LNCAP (cell line): ENCODE measurements around the gene ZDHHC11.

Source experiments
- CTCF ChIP-seq: fragments of 450-650 bp; IDR thresholded peaks from 2 replicates; pipeline ENCODE4 v1.5.1; 2017; ENCODE audit warnings: mild to moderate bottlenecking

Gene ZDHHC11

GRCh38 chr5:757931-758697, 92.7 kb downstream of the ZDHHC11 start:
- TF ChIP-seq CTCF, result no peak

GRCh38 chr5:757346-757930, 93.3 kb downstream of the ZDHHC11 start:
- TF ChIP-seq CTCF, result no peak

- TF ChIP-seq CTCF, result no peak
Measured at GRCh38 chr5:756865-757345, 93.9 kb downstream of the ZDHHC11 start.

GRCh38 chr5:756171-756570, 94.6 kb downstream of the ZDHHC11 start:
- TF ChIP-seq CTCF, result no peak

- TF ChIP-seq CTCF, result no peak
Measured at GRCh38 chr5:751496-751895, 99.3 kb downstream of the ZDHHC11 start.

- TF ChIP-seq CTCF, result no peak
Measured at GRCh38 chr5:749101-749670, 101.6 kb downstream of the ZDHHC11 start.

- TF ChIP-seq CTCF, result no peak
Measured at GRCh38 chr5:746258-746761, 104.5 kb downstream of the ZDHHC11 start.
